Natural killer cell (primary cell): ENCODE data around the gene DNAL1. TPM values are rescaled to one million over a fixed set of nuclear protein-coding genes. Genes with fewer than 3 reads are reported as not detected.

Experiments used
- ATAC-seq, 3 donors: fragments of 150-1000 bp in 2 of 3; fragments of 200-7000 bp in 1 of 3; cut with Tn5 transposase; 1 replicate in 1 of 3; 2 replicates in 2 of 3; pipeline ENCODE4 v1.10.0; 2021; ENCODE audit warnings: mild to moderate bottlenecking in 2 of 3, moderate library complexity in 2 of 3
- DNase-seq, 2 donors: peaks; one replicate each; pipeline versions ENCODE4 v3.0.0 to v3.0.0-alpha.2; 2013 to 2021; ENCODE audit warnings: mixed read lengths in 1 of 2
- H3K27ac ChIP-seq: one replicate; pipeline ENCODE4 v1.5.1; 2013; ENCODE audit warnings: mild to moderate bottlenecking, low read length
- H3K27me3 ChIP-seq: one replicate; pipeline ENCODE4 v1.6.1; 2013; ENCODE audit warnings: low read length; ENCODE audit not compliant: control insufficient read depth, insufficient read depth
- H3K36me3 ChIP-seq: one replicate; pipeline ENCODE4 v1.6.1; 2013; ENCODE audit warnings: low read length; ENCODE audit not compliant: control insufficient read depth, insufficient read depth
- H3K4me1 ChIP-seq: one replicate; pipeline ENCODE4 v1.6.1; 2013; ENCODE audit warnings: low read length; ENCODE audit not compliant: control insufficient read depth, insufficient read depth
- H3K4me3 ChIP-seq: one replicate; pipeline ENCODE4 v1.5.1; 2013; ENCODE audit warnings: low read length
- H3K9me3 ChIP-seq: one replicate; pipeline ENCODE4 v1.6.1; 2013; ENCODE audit warnings: low read length; ENCODE audit not compliant: control insufficient read depth, insufficient read depth
- H3K27ac Mint-ChIP-seq, 2 donors: one replicate each; pipeline ENCODE4 v1.8.0; 2022; ENCODE audit warnings: mild to moderate bottlenecking in 2 of 2, mixed read lengths in 2 of 2, moderate library complexity in 1 of 2
- H3K27me3 Mint-ChIP-seq, 2 donors: one replicate each; pipeline ENCODE4 v1.8.0; 2022; ENCODE audit warnings: low read depth in 2 of 2, mixed read lengths in 2 of 2
- H3K36me3 Mint-ChIP-seq: one replicate; pipeline ENCODE4 v1.8.0; 2022; ENCODE audit warnings: mixed read lengths
- H3K4me1 Mint-ChIP-seq, 2 donors: one replicate each; pipeline ENCODE4 v1.8.0; 2022; ENCODE audit warnings: mixed read lengths in 2 of 2
- H3K4me3 Mint-ChIP-seq: one replicate; pipeline ENCODE4 v1.8.0; 2022; ENCODE audit warnings: mild to moderate bottlenecking, moderate library complexity, mixed read lengths
- H3K9me3 Mint-ChIP-seq, 2 donors: one replicate each; pipeline ENCODE4 v1.8.0; 2022; ENCODE audit warnings: mixed read lengths in 2 of 2
- CTCF ChIP-seq: fragments of 200-600 bp; IDR thresholded peaks from one replicate; pipeline ENCODE4 v1.8.0; 2022; ENCODE audit warnings: antibody characterized with exemption
- WGBS: methylation state at CpG from one replicate; pipeline ENCODE4 v1.1.7; 2013; ENCODE audit warnings: missing lambda C conversion rate; ENCODE audit not compliant: insufficient coverage; 5-methylcytosine and 5-hydroxymethylcytosine counted together
- intact Hi-C: fragments of 100-400 bp; cut with micrococcal nuclease; formaldehyde crosslinking; loops from one replicate; pipeline ENCODE4 v1.14.2; 2022
- total RNA-seq, 4 donors: library from RNA; stranded (reverse); fragments of 120-200 nt in 1 of 4; gene quantifications; one replicate each; pipeline versions ENCODE4 v1.2.3 to v1.2.4, GENCODE V29; 2013 to 2022

DNAL1 gene
- total RNA-seq, 3 donors from 2014 or later (not counting 1 experiment from before 2014, with no cell fraction given) = 6.7 to 10.3 (median 10.1) TPM

DNA sequence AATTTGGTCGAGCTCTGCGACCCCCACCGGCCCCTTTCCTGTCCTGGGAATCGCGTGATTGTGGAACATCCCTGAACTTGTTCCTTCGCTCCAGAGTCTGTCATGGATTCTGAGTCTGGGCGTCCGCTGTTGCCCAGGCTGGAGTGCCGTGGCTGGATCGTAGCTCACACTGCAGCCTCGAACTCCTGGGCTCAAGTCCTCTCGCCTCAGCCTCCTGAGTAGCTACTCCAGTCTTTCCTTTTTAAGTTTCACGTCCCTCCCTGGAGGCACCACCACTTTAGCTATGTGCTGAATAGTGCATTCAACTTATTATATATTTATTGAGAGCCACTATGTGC is 31.8 kb upstream of the DNAL1 start:
- Histone ChIP-seq H3K9me3 (no peaks in the 10 kb centered on the region), H3K4me1 (peaks cover 10% of the 10 kb centered on the region), H3K27me3 (no peaks in the 10 kb centered on the region), H3K27ac (peak overlapping the region; percentile 67), H3K36me3 (no peaks in the 10 kb centered on the region), H3K4me3 (peak overlapping the region; percentile 53)
- Mint-ChIP-seq H3K9me3 (no peaks in the 10 kb centered on the region), H3K27ac (peak overlapping the region; percentile 80 to 83), H3K4me3 (peak overlapping the region; percentile 91), H3K36me3 (no peaks in the 10 kb centered on the region), H3K4me1 (peaks cover 6 to 7% of the 10 kb centered on the region in 2 donors), H3K27me3 (no peaks in the 10 kb centered on the region)
- ATAC-seq = peak in 2 of 3 donors; percentile 2 to 16
- 6% methylated on average over 12 of the region's 13 CpGs for WGBS
- TF ChIP-seq CTCF = no peak
- DNase-seq = no peak
- intact Hi-C loops = no loop called here

GRCh38 chr14:73613419-73613963 is 31.3 kb upstream of the DNAL1 start:
- H3K4me1 ChIP-seq = peaks cover 10% of the 10 kb centered on the region
- Mint-ChIP-seq H3K36me3 (no peaks in the 10 kb centered on the region), H3K4me3 (peak overlapping the region; percentile 91), H3K27ac (peak overlapping the region; percentile 80 to 83), H3K9me3 (no peaks in the 10 kb centered on the region), H3K27me3 (no peaks in the 10 kb centered on the region), H3K4me1 (peaks cover 6 to 7% of the 10 kb centered on the region in 2 donors)
- H3K27ac ChIP-seq = peak overlapping the region; percentile 67
- ATAC-seq (no peak), DNase-seq (no peak)
- H3K27me3 ChIP-seq = no peaks in the 10 kb centered on the region
- peak overlapping the region; percentile 53 for H3K4me3 ChIP-seq
- TF ChIP-seq CTCF = no peak
- no peaks in the 10 kb centered on the region for H3K9me3 ChIP-seq
- 60% methylated on average over 1 of the region's 3 CpGs for WGBS
- no peaks in the 10 kb centered on the region for H3K36me3 ChIP-seq
- intact Hi-C loops = no loop called here

DNA sequence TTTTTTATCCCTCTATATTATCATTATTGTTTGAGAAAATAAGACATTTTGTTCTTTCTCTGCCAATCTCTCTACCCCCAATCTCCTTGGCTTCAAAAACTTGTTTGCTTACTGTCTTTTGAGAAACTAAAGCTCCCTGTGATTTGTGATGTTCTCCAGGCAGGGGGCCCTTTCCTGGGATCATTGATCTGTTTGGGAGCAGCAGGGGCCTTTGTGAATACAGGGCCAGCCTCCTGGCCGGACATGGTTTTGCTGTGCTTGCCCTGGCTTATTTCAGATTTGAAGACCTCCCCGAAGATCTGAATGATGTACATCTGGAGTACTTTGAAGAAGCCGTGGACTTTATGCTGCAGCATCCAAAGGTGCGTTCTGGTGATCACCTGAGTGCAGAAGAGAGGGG is 28.0 kb upstream of the DNAL1 start:
- no peak overlapping the region for H3K27ac Mint-ChIP-seq
- no peak overlapping the region for H3K4me3 ChIP-seq
- no peak for DNase-seq
- H3K36me3 ChIP-seq = no peaks in the 10 kb centered on the region
- peaks cover 9% of the 10 kb centered on the region for H3K4me1 ChIP-seq
- no peaks in the 10 kb centered on the region for H3K27me3 ChIP-seq
- no peaks in the 10 kb centered on the region for H3K36me3 Mint-ChIP-seq
- ATAC-seq = no peak
- no peak for TF ChIP-seq CTCF
- H3K9me3 ChIP-seq = no peaks in the 10 kb centered on the region
- H3K4me3 Mint-ChIP-seq = no peak overlapping the region
- peaks cover 6 to 7% of the 10 kb centered on the region in 2 donors for H3K4me1 Mint-ChIP-seq
- no peaks in the 10 kb centered on the region for H3K27me3 Mint-ChIP-seq
- WGBS = 93% methylated on average over 4 of the region's 4 CpGs
- intact Hi-C loops = no loop called here
- H3K9me3 Mint-ChIP-seq = no peaks in the 10 kb centered on the region
- H3K27ac ChIP-seq = no peak overlapping the region

- H3K27ac ChIP-seq = no peak overlapping the region
- Mint-ChIP-seq H3K9me3 (no peaks in the 10 kb centered on the region), H3K36me3 (no peaks in the 10 kb centered on the region), H3K27ac (no peak overlapping the region), H3K4me1 (no peaks in the 10 kb centered on the region), H3K4me3 (no peak overlapping the region), H3K27me3 (no peaks in the 10 kb centered on the region)
- no peaks in the 10 kb centered on the region for H3K4me1 ChIP-seq
- no peaks in the 10 kb centered on the region for H3K36me3 ChIP-seq
- intact Hi-C loops = no loop called here
- no peak overlapping the region for H3K4me3 ChIP-seq
- no peak for DNase-seq
- no peaks in the 10 kb centered on the region for H3K9me3 ChIP-seq
- TF ChIP-seq CTCF = no peak
- ATAC-seq = no peak
- H3K27me3 ChIP-seq = no peaks in the 10 kb centered on the region
- no CpG with 5 or more reads among the region's 1 CpG for WGBS
These were observed 25.3 kb upstream of the DNAL1 start for GRCh38 chr14:73619524-73619923.
